HG02852 (cell line): Measurements from ENCODE around the gene ARL15.

Experiments
- ATAC-seq: cut with Tn5 transposase; IDR thresholded peaks from one replicate; pipeline ENCODE4 v1.9.1; 2021; ENCODE audit warnings: mild to moderate bottlenecking, moderate library complexity; ENCODE audit not compliant: unreplicated experiment

Gene ARL15

DNA sequence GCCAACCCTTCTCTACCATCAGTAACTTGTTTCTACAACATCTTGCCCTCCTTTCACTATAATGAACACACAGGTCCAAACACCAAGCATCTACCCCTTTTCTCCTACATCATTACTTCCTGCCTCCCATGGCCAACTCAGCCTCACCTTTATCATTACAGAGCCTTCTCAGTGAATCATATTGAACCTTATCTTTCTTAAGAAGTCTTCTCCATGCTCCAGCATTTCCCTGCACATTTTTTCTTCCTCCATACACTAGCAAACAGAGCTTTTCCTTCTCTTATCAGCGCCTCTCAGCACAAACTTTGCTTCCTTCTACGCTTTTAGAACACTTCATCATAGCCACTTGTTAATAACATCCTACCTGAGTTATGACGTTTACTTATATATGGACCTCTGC is 148.2 kb downstream of the ARL15 start:
- ATAC-seq, result no peak

DNA sequence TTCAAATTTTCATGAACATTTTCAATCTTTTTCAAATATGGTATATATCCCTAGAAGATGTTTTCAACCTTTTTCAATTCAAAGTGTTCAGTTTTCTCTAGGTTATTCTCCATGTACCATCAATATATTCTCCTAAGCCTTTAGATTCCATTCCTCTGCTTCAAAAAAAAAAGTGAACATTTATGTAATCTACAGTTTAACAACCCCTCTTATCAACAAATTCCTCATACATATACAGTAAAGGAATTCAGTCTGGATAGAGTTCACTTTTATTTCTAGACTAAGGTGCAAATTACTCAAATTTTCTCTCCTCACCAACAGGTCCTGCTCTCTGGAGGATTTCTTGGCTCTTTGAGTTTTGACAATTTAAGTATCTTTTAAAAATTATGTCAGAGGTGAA is 150.0 kb downstream of the ARL15 start:
- ATAC-seq, result no peak

DNA sequence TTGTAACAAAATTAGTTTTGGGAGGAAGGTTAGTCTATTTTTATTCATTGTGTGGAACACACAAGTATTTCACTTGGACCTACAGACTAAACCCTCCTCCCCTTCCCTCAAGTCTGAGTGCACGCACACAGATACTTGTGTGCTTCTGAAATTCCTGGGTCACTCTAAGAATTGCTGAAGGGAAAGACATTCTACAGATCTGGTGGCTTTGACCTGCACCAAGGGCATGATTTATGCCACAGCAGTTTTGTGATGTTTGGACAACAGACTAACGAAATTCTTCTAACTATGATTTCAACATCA is 150.5 kb downstream of the ARL15 start:
- no peak for ATAC-seq

DNA sequence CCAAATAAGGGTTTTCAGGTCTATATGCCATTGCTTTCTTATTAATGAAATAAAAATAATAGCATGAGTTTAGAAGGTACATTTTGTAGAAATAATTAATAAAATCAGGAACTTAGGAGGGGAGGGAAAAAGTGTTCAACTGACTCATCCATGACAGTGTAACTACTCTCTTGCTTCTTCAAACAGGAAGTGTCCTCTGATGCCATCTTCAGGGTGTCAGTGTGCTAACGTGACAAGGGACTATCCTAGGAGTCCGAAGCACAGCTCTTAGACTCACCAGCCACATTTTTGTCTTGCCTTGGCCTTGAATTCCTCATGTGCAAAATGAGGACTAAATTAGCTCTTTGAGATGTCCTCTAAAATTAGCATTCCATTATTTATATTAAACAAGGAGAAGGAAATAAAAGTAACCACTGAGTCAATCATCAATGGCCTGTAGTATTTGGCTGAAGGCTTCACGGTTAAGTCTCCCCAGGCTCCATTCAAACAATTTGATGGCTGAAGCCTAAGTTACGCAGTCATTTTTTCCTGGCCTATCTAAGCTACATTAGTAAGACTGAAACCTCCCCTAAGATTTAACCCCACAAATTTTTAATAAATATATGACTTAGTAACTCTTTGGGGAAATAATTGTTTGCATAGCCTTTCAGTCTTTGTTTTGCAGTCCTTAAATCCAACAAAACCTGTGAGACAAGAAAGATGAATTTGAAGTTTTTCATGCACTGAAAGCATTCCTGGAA is 151.1 kb downstream of the ARL15 start:
- no peak for ATAC-seq

DNA sequence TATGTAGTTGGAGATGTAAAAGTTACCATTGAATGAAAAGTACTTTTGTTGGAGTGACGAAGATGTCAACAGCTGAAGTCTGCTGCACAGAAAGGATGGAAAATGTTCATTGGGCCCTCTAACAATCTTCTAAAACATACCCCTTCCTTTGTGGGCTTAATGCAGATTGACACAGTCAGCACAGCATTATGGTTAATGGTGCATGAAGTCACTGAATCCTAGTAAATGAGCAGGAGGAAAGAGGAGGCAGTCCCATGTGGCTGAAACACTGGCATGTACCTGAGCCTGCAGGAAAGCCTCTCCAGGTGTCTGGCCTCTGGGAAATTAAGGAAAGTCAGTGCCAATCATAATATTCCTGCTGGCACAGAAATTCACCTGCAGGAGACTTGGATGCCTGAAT is 153.8 kb downstream of the ARL15 start:
- no peak for ATAC-seq

DNA sequence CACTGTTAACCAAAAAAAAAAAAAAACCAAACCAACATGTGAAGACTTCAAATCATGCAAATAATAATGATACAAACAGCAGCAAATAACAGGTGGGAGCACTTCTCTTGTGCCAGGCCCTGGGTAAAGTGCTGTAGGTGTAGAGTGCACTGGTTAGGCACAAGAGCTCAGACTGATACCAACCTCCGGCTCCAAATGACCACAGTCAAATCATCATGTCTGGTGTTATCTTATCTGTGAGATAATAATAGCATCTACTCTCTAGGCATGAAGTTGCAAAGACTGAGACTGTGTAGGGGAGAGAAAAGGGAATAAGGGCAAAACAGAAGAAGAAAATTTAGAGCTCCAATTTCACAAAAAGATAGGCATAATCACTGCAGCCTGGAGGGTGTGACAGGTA is 159.5 kb downstream of the ARL15 start:
- no peak for ATAC-seq

DNA sequence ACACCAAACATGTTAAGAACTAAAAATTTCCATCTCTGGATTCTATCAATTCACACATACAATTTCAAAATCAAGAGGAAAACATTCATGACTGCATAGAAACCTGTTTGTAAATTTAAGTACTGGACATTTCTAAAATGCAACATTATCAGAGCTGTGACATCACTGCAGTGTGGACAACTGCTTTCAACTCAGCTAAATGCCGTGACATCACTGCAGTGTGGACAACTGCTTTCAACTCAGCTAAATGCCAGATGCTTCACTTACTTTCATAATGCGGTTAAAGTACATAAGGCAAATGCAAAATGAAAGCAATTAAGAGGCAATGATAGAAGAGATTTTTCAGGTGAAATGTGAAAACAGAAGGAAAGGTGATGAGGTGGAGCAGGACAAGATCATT is 161.5 kb downstream of the ARL15 start:
- no peak for ATAC-seq

DNA sequence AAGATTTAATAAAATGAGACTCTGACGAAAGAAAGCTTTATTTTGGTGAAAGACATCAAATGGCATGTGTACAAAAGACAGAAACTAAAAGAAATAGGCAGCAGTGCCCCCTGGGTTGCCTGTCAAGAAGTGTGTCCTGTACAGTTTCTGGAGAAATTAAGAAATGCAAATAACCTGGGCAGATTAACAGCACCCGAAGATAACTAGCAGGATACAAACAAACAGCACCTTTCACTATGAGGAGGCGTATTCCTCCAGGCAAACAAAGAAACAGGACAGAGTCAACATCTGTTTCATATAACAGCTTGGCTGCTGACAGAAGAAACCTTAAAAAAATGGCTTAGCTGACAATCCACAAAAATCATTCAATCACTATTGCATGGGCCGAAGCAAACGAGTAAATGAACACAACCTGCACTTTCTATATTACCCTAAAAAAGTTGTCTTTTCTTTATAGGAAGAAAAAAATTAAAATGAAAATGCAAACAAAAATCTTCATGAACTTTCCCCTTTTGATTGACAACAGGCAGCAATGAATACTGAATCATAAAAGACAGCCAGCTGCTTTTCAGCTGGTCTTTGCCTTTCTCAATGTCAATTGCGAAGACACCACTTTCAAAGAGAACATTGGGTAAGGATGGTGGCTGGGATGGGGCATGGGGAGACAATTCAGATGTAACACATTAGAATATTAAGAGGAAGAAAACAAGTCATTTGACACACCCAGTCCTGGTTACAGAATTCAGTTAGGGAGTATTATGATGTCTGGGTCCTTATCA is 162.1 kb downstream of the ARL15 start:
- no peak for ATAC-seq

DNA sequence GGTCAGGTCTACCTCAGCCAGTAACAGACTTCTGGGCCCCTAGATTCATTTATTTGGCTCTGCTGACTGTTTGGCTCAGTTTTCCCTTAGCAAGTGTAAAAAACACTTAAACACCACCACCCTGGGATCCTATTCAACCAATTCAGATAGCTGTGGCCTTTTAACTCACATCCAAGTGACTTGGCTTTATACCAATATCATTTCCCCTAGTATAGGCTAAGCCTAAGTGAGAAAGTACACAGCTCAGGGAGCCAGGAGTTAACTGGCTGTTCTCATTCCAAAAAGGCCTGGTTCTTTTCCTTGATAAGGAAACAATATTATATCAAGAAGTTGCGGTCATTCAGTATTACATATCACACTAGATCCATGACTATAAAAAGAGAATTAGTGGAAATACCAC is 163.5 kb downstream of the ARL15 start:
- no peak for ATAC-seq

DNA sequence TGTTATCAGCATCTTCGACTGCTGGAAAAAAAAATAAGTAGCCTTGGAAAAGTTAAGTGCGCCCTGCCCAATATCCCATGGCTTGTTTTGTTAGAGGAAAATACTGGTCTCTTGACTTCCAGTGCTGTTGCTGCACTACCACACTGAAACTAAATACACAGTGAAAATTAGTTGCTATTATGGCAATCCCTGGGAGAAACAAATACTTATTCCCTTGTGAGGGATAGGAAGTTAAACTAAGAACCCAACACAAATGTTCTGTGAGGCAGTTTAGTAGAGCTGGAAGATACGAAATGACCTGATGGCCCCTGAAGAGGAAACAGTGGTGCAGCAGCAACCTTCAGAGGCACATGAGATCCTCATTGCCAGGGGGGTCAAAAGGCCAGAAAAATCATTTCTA is 164.0 kb downstream of the ARL15 start:
- no peak for ATAC-seq

DNA sequence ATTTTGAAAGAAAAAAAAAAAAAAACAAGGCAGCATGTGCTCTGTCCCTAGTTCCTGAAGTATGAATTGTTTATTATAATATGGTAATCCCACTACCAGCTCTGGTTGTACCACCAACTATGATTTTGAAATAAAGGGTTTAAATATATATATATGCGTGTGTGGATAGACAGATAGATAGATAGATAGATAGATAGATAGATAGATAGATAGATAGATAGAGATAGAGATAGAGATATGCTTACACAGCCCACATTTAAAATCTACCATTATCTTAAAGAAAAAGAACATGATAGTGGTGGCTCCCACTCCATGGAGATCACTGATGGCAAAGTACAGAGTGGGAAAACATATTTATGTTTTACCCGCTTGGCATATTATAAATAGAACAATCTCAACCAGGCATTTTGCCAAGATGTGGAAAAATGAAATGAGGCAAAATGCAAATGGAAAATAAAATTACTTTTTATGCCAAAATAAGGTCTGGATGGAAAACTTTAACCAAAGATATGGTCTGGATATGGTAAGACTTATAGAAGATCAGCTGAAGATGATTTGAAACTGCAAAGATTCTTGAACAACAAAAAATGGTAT is 170.0 kb downstream of the ARL15 start:
- no peak for ATAC-seq

DNA sequence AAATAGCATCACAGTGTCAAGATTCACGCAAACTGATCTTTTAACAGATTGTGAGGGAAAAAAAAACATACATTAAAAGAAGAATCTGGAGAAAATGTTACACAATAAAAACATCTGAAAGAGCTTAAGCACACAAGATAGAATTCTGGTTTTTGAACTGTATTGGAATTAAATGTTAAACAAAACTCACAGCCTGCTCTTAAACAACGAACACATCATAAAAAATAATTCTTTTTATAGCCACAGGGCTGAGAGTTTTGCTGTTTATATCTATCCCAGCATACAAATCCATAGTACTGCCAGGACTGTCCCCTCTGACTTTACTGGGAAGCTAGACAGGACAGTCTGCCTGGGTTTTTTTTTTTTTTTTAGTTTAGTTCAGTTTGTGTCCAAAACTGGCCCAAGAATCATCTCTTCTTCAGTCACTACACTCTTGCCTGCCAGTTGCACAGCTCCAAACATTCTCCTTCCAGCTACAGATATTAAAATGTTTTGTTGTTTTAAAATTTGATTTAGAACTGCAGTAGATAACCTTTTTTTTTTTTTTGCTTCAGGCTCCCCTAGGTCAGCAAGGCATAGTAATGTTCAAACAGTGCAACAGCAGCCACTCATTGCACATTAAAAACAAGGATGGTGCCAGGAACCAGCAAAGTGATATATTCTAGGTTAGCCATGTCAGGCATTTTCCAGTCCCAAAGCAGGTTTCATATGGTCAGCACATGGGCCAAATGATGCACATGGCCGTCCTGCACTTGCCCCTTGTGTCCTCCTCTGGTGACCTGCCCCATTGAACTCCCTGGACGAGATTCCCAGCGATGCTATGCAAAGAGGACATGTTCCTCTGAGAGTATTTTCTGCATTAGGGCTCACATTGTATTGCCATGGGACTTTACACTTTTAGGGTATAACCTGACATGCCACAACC is 173.6 kb downstream of the ARL15 start:
- ATAC-seq, result no peak

DNA sequence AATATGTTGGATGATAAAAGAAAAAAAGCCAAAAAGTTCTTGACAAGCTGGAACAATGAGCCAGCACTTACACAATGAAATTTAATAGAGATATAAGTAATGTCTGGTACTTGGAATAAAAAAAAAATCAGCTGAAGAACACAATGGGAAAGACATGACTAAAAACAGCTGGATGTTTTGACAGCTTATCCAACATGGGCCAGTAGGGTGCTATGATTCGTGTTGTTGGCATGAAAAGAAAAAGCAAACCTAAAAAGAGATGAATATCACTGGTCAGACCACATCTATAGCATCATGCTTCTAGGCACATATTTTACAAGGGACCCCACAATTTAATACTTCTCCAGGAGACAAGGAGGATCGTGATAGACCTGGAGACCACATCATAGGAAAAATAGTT is 175.3 kb downstream of the ARL15 start:
- no peak for ATAC-seq

DNA sequence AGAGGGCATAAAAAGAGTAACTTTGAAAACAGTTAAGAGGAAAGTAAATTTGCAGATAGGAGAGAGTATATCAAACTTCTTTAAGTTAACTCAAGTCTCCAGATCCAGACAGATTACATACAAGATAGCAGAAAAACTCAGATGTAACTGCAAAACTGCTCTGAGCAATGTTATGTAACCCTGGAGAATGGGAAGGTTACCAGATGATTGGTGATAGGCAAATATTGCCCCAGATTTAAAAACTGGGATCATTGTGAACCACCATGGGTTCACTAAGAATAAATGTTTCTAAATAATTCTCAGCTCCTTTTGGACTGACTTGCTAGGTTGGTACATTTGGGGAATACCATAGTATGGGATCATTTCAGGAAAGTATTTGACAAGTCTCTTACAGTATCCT is 176.5 kb downstream of the ARL15 start:
- no peak for ATAC-seq

DNA sequence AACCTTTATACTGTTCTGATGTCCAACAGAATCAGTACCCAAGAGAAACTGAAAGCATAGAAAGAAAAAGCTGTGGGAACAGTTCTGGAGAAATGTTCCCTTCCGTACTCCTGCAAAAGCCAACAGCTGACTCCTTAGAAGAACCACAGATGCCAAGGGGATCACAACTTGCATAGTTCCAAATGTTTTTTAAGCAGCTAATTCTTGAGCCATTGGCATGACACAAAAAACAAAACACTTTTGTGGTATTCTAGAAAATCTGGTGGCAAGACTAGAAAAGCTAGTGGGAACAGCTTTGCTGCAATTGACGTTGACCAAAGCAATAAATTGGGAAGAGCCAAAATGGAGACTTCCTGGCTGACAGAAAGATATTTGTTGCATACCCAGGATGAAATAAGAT is 189.9 kb downstream of the ARL15 start:
- ATAC-seq, result no peak

DNA sequence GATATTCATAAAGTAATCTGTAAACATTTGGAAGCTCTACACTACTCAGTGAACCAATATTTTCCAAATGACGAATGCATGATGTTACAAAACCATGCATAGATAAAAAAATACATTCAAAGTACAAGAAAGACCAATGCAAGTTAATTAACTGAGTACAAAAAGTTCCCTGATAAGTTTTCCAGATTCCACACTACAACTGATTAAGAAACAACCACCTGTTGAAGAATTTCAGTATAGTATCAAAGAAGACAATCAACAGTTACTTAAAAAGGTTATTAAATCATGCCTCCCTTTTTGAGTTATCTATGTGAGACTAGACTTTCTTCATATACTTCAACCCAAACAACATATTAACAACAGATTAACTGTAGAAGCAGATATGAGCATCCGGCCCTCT is 192.4 kb downstream of the ARL15 start:
- no peak for ATAC-seq

DNA sequence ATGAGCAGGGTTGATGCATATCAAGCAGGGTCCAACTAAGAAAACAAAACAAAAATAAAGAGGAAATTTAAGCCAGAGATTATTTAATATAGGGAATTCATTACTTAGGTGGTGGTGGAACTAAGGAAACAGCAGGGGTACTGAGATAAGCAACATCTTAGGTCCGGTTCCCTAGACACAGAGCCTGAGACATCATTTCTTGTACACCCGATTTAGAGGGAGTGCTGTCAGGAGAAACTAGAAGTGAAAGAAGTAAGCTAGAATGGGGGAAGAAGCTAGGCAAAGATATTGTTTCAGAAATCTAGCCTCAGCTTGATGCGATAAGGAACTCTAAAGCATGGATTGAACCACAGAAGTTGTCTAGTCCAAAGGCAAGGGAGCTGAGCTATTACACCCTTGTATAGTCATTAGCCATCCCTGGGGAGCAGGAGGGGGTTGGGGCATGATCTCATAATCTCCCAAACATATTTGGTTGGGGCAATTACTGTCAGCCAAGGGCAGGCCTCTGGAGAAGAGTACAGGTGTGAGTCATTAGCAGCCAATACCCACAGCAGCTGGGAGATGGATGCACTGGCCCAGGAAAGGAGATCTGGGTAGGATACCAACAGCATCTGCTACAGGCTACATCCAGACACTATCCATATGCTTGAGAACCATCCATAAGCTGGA is 194.5 kb downstream of the ARL15 start:
- no peak for ATAC-seq

DNA sequence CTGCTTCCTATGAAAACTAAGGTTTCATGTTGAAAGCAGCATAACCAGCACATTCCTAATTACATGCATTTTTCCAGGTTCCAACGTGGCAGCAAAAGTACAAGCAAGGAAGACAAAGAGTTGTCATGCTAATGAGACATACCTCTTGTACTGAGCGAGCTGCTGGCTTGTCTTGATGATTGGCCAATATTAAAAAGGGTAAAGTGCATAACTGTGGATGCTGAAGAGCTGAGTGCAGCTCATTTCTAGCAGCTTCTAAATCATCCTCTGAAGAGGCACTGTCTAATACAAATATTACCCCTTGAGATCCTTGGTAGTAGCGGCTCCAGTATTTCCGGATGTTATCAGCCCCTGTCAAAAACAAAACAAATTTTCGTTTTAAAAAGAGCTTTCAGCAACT is 197.3 kb downstream of the ARL15 start:
- no peak for ATAC-seq

DNA sequence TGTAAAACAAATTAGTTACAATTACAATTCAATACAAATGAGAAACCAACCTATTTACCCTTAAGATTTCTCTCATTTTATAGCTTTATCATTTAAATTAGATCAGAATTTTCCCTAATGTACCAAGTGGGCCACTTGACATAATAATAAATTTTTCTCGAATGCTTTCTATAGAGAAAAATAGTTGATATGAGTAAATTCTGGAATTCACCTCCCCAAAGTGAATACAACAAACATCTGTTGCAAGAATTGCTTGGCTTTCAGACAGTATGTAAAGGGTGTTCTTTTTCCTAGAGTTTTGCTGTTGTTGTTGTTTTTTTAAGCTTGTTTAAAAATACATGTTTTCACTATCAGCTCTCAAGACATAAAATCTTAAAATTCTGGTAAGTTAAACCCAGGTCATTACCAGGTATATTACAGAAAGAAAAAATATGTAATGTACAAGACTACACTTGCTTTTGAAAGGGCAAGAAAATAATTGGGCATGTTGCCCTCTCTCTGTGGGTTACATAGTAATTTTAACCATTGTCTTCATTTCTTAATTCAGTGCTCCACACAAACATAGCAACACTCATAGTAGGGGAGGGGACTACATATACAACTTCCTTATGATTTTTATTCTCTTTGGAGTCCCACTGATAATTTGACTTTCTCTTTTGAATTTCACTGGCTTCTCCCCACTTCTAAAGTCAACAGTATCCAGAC is 200.6 kb downstream of the ARL15 start:
- no peak for ATAC-seq

DNA sequence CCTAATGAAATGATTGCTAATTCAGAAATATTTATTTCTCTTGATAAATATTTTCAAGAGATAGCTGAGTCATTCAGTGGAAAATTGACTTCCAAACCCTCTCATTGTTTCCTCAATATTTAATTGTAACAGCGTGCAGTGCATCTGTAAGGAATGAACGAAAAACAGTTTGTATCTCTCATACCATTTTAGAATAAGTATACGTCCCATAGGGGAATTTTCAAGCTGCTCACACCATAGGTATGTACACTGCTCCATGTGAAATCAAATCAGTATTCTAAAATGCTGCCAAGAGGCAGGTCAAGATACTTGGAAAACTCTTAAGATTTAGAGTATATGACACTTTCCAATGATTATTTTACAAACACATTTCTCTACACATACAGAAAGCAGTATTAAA is 202.2 kb downstream of the ARL15 start:
- ATAC-seq, result no peak
